ENCODE measurements around the gene CD84.
"Not testable (repeated sequence)": the region's sequence is repeated elsewhere in the genome, so short reads cannot be mapped to it uniquely, and the experiment has no call there.

The CD84 gene

DNA sequence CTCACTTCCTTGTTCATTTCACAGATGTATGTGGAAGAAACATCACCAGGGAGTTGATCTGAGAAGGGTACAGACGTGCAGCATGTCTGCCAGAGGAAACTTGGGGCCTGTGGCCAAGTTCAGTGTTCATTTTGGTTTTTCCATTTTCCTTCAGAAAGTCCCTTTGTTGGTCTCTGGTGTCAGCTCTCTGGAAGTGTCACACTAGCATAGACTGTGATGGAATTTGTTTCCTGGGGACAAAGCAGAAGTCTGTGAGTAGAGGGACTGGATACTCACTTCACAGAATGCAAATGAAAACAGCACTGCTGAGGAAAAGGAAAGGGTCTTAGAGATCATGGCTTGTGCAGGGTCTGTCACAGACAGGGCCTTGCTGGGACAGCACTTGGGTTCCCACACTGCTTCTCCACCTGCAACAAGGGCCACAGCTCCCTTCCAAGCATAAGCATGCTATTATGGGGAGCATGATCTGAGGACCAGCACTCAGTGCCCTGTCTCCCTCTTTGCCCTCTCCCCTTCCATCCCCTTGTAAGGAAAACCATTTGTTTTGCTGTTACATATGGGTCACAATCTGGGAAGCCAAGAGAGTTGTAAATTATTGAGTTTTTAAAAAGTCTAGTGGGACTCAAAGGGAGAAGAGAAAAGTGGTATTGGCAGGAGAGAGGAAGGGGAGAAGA lies 31.4 kb upstream of the CD84 start:
- DNase-seq (ENCODE audit: low read depth in 2 of 3, low spot score in 1 of 3): no peak

DNA sequence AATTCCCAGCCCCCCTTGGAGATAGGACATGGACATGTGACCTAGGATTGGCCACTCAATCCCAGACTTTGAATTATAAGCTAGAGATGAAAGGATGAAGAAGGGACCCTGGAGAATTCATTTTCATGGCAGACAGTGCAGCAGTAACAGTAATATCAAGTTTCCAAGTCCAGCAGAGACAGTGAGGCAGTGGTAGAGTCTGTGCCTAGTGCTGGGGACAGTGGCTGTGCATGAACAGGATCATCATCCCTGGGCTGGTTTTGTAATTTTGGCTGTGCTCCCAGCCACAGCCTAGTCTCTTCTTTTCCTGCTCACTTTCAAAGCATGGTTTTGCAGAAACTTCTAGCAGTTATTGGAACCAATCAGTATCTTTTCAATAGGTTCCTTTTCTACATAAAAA lies 29.6 kb upstream of the CD84 start:
- DNase-seq (ENCODE audit: low read depth in 2 of 3, low spot score in 1 of 3): no peak

DNA sequence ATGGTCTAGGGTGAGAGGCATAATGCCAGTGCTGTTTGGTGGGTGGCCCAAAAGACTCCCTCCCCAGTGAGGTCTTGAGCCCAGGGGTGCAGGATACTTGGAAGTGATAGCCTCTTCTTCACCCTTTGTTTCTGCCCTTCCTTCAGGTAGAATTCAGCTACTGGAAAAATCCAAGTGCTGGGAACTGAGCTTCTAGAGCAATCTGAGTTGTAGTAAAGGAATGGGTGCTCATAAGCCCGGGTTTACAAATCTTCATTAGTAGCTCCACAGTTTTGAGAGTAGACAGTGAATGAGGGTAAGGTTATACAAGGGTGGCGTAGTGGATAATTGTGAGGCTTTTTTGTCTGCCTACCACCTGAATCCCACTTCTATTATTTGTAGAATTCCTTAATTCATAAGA lies 29.2 kb upstream of the CD84 start:
- DNase-seq (ENCODE audit: low read depth in 2 of 3, low spot score in 1 of 3): no peak

DNA sequence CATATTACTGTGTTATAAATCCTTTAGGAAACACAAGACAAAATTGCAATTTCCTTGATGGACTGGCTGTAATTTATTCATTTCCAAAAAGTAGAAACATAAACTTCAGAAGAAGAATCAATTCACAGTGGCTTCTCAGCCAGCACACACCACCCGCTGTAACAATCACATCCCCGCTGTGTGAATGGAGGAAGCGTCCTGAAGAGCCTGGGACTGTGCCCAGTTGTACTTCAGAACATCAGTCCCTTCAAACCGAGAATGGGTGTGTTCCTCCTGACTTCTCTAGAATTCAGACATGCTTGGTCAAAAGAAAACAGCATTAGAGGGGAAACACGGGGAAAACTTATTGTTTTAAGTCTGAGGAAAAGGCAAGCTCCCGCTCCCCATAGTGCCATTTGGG lies 28.8 kb upstream of the CD84 start:
- DNase-seq (ENCODE audit: low read depth in 2 of 3, low spot score in 1 of 3): no peak

DNA sequence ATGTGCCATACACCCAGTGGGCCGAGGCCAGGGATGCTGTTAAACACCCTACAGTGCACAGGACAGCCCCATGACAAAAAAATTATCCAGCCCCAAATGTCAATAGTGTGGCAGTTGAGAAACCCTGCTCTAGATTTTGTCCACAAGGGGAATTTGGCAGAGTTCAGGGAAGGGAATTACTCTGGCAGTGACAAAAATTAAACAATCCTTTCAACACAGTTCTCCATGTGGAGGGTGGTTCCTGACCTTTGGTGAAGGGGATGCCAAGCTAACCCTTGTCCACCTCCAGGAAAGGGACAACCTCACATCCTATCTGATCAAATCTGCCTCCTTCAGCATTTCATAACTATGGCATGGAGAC lies 28.4 kb upstream of the CD84 start:
- no peak for DNase-seq (ENCODE audit: low read depth in 2 of 3, low spot score in 1 of 3)

DNA sequence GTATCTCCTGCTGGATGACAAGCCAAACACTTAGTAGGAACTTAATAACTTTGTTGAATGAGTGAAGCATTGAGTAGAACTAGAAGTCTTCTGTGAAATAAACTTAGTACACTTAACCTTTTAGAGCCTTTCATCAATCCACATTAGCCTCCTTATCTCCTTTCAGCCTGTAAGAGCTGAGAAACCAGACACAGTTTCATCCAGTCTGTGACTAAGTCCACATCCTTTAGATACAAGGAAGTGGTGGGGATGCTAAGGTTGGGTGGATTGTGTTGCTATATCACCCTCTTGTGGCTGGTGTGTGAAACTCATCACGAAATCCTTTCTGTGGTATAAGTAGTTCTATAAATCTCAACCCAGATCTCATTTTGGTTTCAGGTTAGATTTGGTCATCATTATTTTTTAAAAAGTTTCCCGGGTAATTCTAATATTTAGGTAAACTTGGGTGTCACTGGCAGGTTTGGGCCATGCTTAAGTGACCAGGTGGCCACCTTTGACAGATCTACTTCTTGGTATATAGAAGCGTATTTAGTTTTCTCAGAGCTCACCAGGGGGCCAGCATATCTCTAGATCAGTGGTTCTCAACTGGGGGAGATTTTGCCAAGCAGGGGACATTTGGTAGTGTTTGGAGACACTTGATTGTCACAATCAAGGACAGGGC lies 27.8 kb upstream of the CD84 start:
- peak in 1 of 3 donors; percentile 60 for DNase-seq (ENCODE audit: low read depth in 2 of 3, low spot score in 1 of 3)

DNA sequence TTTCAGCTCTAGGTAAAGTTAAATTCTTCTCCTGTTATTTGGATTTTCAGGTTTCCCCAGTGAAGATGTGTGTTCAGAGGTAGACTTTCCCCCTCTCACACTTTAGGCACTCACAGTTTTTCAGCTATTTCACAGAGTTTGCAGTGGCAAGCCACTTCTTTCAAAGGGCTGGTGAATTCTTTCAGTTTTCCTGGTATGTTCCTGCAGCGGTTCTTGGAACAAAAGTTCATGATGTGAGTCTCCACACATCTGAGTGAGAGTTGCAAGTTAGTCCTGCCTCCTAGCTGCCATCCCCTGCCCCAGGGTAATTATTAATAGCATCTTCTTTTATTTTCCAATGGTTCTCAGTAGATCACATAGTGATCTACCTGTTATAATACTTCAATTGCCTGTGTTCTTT lies 27.3 kb upstream of the CD84 start:
- no peak for DNase-seq (ENCODE audit: low read depth in 2 of 3, low spot score in 1 of 3)

DNA sequence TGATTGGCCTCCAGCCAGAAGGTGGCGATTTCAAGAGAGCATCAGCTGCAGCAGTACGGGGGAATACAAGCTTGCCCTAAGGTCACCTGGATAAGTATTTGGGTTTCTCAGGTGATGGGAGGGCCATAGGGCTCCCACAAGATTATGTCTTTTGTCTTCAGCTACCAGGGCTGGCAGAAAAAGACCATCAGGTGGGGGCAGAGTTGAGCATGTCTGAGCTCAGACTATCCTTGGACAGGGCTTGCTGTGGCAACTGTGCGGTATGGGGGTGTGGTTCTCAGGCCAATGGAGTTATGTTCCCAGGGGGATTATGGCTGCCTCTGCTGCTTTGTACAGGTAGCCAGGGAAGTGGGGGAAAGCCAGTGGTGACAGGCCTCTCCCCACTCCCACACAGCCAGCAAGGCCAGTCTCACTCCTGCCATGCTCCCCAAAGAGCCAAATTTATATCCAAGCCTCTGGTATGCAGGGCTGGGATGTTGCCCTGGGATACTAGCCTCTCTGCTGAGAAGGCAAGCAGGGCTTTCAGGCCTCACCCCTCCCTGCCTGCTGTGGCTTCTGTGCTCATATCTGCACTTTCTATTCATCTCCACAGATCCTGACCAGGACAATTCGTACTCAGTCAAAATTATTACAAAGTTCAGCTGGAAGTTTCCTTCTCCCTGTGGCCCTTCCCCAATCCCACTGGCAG lies 26.6 kb upstream of the CD84 start:
- no peak for DNase-seq (ENCODE audit: low read depth in 2 of 3, low spot score in 1 of 3)

DNA sequence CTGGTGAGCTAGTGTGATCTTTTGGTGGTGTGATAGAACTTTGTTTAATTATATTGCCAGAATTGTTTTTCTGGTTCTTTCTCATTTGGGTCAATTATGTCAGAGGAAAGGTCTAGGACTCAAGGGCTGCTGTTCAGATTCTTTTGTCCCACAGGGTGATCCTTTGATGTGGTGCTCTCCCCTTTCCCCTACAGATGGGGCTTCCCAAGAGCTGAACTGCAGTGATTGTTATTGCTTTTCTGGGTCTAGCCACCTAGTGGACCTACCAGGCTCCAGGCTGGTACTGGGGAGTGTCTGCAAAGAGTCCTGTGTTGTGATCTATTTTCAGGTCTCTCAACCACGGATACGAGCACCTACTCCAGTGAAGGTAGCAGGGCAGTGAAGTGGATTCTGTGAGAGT lies 25.9 kb upstream of the CD84 start:
- DNase-seq (ENCODE audit: low read depth in 2 of 3, low spot score in 1 of 3): no peak

DNA sequence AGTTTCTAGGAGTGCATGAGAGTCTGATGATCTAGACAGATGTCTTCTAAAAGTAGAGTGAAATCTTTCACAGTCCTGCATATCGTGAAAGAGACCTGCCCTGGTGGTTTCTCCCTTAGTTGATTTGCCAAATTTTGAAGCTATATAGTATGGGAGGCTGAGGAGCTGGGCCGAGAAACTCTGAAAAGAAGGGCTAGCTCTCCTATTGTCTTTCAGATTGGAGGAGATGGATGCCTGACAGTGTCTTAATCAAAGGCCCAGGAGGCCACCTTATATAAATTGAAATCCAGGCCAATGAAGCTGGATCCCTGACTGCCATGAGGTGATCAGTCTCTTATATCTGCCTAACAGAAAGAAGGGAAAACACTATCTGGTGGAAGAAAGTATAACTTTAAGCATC lies 18.4 kb upstream of the CD84 start:
- DNase-seq (ENCODE audit: low read depth in 2 of 3, low spot score in 1 of 3): no peak

DNA sequence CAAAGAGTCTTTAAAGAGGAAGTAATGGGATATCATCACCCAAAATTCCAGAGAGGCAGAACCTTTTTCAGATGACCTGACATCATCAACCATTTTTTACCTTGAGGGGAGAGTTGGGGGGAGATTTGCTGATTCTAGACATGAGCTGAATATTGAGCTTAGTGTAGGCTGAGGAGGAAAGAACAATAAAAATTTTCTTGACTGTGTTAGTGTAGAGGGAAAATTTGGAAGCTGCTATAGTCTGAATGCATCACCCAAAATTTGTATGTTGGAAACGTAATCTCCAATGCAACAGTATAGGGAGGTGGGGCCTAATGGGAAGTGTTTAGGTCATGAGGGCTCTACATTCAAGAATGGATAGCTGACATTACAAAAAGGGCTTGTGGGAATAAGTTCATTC lies 17.8 kb upstream of the CD84 start:
- DNase-seq (ENCODE audit: low read depth in 2 of 3, low spot score in 1 of 3): no peak

DNA sequence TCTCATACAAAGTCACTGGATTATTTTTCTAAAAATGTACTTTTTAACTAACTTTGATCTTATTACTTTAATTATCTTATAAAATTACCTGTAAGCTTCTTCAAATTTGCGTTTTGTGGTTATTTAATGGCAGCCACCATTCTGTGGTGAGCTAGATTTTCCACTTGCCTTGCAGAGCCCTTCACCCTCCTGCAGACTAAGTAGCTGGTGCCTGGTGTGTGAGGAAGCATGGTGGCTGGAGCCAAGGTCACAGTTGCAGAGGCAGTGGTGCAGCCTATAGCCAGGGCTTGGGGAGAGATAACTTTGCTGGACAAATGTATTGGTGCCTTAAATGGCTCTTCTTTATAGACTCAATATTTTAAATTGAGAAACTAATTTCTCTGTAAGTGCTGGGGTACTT lies 11.2 kb upstream of the CD84 start:
- no peak for DNase-seq (ENCODE audit: low read depth in 2 of 3, low spot score in 1 of 3)

DNA sequence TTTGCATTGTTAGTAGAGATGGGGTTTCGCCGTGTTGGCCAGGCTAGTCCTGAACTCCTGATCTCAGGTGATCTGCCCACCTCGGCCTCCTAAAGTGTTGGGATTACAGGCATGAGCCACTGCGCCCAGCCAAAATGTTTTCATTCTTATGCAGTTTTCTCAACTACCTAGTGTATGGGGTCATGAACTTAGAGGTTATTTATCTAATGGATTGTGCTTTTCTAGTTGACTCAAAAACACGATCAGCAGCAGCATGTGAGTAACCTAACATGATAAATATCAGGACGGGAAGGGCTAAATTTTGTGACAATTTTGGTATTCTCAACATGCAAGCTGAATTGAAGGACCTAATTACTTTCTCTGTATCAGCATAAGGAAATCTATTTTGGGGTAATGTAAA lies 9.2 kb upstream of the CD84 start:
- no peak for DNase-seq (ENCODE audit: low read depth in 2 of 3, low spot score in 1 of 3)

DNA sequence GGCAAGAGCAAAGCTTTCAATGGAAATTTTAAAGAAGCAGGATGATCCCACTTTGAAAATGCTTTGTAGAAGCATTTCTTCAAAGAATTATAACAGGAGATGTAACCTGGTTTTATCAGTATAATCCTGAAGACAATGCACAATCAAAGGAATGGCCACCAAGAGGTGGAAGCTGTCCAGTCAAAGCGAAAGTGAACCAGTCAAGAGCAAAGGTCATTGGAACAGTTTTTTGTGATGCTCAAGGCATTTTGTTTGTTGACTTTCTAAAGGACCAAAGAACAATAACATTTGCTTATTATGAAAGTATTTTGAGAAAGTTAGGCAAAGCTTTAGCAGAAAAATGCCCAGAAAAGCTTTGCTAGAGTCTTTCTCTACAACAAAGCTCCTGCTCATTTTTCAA lies 5.5 kb upstream of the CD84 start:
- DNase-seq (ENCODE audit: low read depth in 2 of 3, low spot score in 1 of 3): no peak

DNA sequence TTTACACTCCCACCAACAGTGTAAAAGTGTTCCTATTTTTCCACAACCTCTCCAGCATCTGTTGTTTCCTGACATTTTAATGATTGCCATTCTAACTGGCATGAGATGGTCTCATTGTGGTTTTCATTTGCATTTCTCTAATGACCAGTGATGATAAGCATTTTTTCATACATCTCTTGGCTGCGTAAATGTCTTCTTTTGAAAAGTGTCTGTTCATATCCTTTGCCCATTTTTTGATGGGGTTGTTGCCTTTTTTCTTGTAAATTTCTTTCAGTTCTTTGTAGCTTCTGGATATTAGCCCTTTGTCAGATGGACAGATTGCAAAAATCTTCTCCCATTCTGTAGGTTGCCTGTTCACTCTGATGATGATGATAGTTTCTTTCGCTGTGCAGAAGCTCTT lies 3.7 kb upstream of the CD84 start:
- DNase-seq (ENCODE audit: low read depth in 2 of 3, low spot score in 1 of 3): not testable (repeated sequence)

DNA sequence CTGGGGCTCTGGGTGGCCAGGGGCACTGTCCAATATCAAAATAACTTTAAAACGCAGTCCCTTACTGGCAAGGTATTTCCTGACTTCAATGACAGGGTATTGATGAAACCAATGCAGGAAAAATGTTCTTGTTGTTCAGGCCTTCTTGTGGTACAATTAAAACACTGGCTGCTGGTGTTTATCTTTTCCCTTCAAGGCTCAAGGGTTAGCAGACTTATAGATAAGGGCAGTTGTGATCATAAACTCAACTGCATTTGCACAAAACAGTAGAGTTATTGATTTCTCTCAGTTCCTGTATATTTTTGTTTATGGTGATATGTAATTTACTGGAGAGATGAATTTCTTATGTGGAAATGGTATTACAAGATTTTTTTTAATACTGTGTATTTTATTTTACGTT lies 2.7 kb upstream of the CD84 start:
- no peak for DNase-seq (ENCODE audit: low read depth in 2 of 3, low spot score in 1 of 3)

DNA sequence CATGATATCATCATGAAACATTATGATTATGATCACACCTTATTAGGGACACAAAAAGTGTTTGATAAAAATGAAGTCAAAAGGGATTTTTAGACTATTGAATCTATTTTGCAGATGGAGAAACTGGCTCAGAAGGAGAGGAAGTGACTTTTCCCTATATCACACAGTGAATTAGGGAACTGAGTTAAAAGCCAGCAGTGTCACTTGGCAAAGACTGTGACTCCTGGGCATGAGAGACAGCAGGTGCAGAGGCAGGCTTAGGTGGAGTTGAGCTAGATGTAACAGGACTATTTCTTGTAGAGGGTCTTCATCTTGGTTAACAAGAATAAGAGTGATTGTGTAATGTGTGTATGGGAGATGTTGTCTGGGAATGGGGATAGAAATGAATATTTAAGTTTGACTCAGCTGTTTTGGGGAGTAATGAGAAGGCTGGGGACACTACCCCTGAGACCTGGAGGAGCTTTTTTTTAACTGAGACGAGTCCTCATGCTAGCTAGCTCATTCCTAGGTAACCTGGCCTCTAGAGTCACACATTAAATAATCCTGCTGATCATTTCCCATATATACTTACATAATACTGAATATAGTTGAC lies 1.0 kb upstream of the CD84 start:
- DNase-seq (ENCODE audit: low read depth in 2 of 3, low spot score in 1 of 3): no peak

DNA sequence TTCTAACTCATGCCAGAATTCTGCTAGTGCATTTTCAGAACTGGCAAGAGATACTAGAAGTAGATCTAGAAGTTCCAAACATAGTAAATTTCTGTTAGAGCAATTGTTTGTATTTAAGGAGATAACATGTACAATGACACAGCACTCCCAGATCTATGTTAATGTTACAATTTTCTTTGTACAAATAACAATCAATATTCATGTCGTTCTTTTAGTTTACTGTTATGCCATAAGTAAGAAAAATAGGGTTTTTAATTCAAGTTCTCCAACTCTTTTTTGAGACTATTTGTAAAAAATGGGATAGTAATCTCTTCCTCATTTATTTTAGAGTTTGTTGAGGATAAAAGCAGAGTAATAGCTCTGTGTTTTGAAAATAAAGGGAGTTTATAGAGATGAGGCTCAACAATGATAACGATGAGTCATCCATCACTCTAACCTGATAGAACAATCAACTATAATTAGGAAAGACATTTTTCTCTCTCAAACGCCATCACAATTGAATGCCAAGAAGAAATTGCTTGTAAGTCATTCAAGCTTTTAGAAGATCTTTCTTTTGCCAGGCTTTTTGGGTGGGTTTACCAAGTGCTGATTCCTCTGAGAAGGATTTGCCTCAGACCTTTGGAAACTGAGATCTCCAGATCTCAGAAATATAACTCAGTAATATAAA lies 638 bp downstream of the CD84 start:
- DNase-seq (ENCODE audit: low read depth in 2 of 3, low spot score in 1 of 3): no peak

DNA sequence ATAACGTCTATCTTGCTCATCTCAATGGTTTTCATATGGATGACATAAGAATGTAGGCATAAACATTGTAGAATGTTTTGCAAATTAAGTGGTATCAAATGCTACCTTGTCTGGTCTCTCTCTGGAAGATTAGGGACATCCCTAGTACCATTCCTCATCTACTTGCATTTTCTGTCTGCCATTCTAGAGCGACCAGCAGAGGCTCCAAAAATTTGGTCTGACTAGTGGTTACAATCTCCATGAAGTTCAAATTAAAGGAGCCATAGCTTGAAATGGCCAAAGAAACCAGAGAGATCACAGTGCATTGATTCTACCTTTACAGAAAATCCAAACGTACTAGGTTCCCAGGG lies 1.1 kb downstream of the CD84 start:
- DNase-seq (ENCODE audit: low read depth in 2 of 3, low spot score in 1 of 3): no peak

DNA sequence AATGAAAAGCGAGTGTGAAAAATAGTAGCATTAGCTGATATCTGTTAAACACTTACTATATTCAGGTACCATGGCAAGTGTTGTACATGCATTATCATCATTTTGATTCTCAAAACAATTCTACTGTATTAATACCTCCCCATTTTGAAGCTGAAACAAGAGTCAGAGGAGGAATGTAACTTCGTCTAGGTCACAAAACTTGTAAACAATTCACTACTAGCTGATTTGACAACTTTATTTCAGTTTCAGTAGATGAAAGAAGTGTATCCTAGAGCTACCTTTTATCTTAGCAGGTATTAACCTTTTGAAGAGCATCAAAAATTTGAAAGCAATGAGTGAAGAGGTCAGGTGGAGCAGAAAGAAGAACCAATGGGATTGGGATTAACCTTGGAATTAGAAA lies 1.6 kb downstream of the CD84 start:
- DNase-seq (ENCODE audit: low read depth in 2 of 3, low spot score in 1 of 3): no peak

DNA sequence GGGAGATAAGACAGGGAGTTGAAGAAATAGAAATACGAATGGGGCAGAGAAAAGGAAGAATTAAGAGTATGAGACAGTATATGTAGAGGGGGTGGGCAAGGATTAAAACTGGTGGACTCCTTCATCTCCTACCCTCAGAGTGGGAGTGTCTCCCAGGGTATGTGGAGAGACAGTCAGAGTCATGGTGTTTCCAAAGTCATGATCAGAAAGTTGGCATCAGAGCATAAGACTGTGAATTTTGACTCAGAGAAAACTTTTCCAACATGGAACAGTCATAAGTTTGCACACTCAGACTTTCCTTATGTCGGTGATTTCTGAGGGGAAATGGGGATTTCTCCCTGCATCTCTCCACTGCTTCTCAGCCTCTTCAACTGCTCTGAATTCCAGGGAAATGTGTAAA lies 2.4 kb downstream of the CD84 start:
- DNase-seq (ENCODE audit: low read depth in 2 of 3, low spot score in 1 of 3): no peak

DNA sequence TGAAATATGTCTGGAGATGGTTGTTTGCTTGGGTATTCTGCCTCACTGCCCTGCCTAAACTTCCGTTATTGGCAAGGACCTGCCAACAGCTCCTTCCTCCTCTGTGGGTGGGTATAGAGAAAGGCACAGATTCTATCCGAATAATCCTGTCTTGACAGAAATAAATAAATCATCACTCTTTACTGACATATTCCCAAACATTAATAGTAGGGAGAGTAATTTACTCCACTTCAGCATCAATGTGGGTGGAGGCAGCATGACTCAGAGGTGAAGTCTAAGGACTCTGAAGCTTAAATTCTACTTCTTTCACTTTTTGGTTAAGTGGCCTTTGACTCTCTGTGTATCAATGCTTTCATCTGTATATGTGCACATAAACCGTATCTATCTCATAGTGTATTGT lies 2.9 kb downstream of the CD84 start:
- DNase-seq (ENCODE audit: low read depth in 2 of 3, low spot score in 1 of 3): peak in 2 of 3 donors; percentile 12 to 37

Data from stimulated activated CD4-positive, alpha-beta T cell treated with anti-CD3 and anti-CD28 coated beads, Interleukin-12 subunit alpha, Interleukin-12 subunit beta, amount 100 ng/mL, for 48 hours (primary cell).